Adrenal gland (tissue), 5 donors: ENCODE measurements around the gene ALX4.

Experiments used
- CTCF ChIP-seq, 6 experiments: fragments of 450-650 bp in 4 of 6; fragments of 200-600 bp in 2 of 6; sonication (generic) in 1 of 6; IDR thresholded peaks; 1 replicate in 5 of 6; 2 replicates in 1 of 6; pipeline versions ENCODE4 v1.5.1 to v1.8.0; 2016 to 2021; ENCODE audit warnings: antibody characterized with exemption in 6 of 6, mild to moderate bottlenecking in 2 of 6, moderate library complexity in 1 of 6
- POLR2A ChIP-seq, 2 donors: fragments of 450-650 bp; IDR thresholded peaks; one replicate each; pipeline ENCODE4 v1.6.1; 2017; ENCODE audit warnings: antibody characterized with exemption in 2 of 2, mild to moderate bottlenecking in 2 of 2, moderate library complexity in 1 of 2
- donor health status: DM: no; HTN: no; CAD: no.

GRCh38 chr11:44310206-44310462, 195 bp upstream of the ALX4 start:
- TF ChIP-seq CTCF (IDR thresholded peaks at IDR 0.05) (no peak), POLR2A (IDR thresholded peaks at IDR 0.05) (no peak)
